Keratinocyte (primary cell): ENCODE results near the gene IGSF6. TPM values are rescaled to one million over a fixed set of nuclear protein-coding genes. Genes with fewer than 3 reads are reported as not detected.

ENCODE experiments used
- DNase-seq: peaks from one replicate; pipeline ENCODE4 v3.0.0-alpha.2; 2011; ENCODE audit warnings: low read depth, missing footprints, low spot score
- FAIRE-seq: peaks from 2 replicates; lab custom pipeline; 2011; peaks lifted over from hg19 to GRCh38; lab: Jason Lieb, UNC
- H2AFZ ChIP-seq: 2 replicates; pipeline ENCODE4 v1.6.0; 2012; ENCODE audit warnings: low read length, control low read depth, inconsistent platforms; ENCODE audit not compliant: control insufficient read depth
- H3K27ac ChIP-seq: 2 replicates; pipeline ENCODE4 v1.5.1; 2011; ENCODE audit warnings: low read length; ENCODE audit not compliant: control insufficient read depth, insufficient read depth
- H3K27me3 ChIP-seq: 3 replicates; pipeline ENCODE4 v1.6.0; 2011; ENCODE audit warnings: low read length; ENCODE audit not compliant: control insufficient read depth, insufficient read depth; ENCODE audit errors: extremely low read depth
- H3K36me3 ChIP-seq, 2 experiments: 2 replicates in 1 of 2; 3 replicates in 1 of 2; pipeline ENCODE4 v1.5.1; 2011; ENCODE audit warnings: low read length in 2 of 2, mild to moderate bottlenecking in 1 of 2; ENCODE audit not compliant: control insufficient read depth in 2 of 2, insufficient read depth in 2 of 2; ENCODE audit errors: extremely low read depth in 1 of 2
- H3K4me1 ChIP-seq: 3 replicates; pipeline ENCODE4 v1.5.1; 2011; ENCODE audit warnings: low read length; ENCODE audit not compliant: control insufficient read depth, insufficient read depth; ENCODE audit errors: extremely low read depth
- H3K4me2 ChIP-seq: 3 replicates; pipeline ENCODE4 v1.6.0; 2011; ENCODE audit warnings: low read depth, low read length; ENCODE audit not compliant: control insufficient read depth, insufficient read depth; ENCODE audit errors: extremely low read depth
- H3K4me3 ChIP-seq, 3 experiments: fragments of 200-600 bp in 1 of 3; sonication (generic) in 1 of 3; 2 replicates in 2 of 3; 3 replicates in 1 of 3; pipeline ENCODE4 v1.5.1; 2011 to 2016; ENCODE audit warnings: low read length in 3 of 3, mild to moderate bottlenecking in 3 of 3, control low read depth in 2 of 3, inconsistent platforms in 1 of 3, low read depth in 1 of 3, mixed read lengths in 1 of 3, mixed run types in 1 of 3, moderate library complexity in 1 of 3; ENCODE audit not compliant: control insufficient read depth in 2 of 3, insufficient read depth in 2 of 3; ENCODE audit errors: extremely low read depth in 1 of 3
- H3K79me2 ChIP-seq: 2 replicates; pipeline ENCODE4 v1.6.0; 2012; ENCODE audit warnings: low read length; ENCODE audit not compliant: control insufficient read depth, insufficient read depth
- H3K9ac ChIP-seq: 3 replicates; pipeline ENCODE4 v1.6.0; 2011; ENCODE audit warnings: low read length; ENCODE audit not compliant: control insufficient read depth, insufficient read depth; ENCODE audit errors: extremely low read depth
- H3K9me1 ChIP-seq: 3 replicates; pipeline ENCODE4 v1.6.0; 2011; ENCODE audit warnings: low read length; ENCODE audit not compliant: control insufficient read depth, insufficient read depth; ENCODE audit errors: extremely low read depth
- H3K9me3 ChIP-seq: 2 replicates; pipeline ENCODE4 v1.5.1; 2012; ENCODE audit warnings: low read depth, low read length; ENCODE audit not compliant: control insufficient read depth
- H4K20me1 ChIP-seq: 3 replicates; pipeline ENCODE4 v1.6.0; 2011; ENCODE audit warnings: low read length; ENCODE audit not compliant: control insufficient read depth, insufficient read depth; ENCODE audit errors: extremely low read depth
- CTCF ChIP-seq, 3 experiments: IDR thresholded peaks in 1 of 3; conservative IDR thresholded peaks in 1 of 3; optimal IDR thresholded peaks in 1 of 3; 2 replicates in 2 of 3; 3 replicates in 1 of 3; pipeline versions ENCODE3 to v1.5.1; 2011; ENCODE audit warnings: low read length in 3 of 3, mild to moderate bottlenecking in 3 of 3, moderate library complexity in 2 of 3, control low read depth in 1 of 3, inconsistent platforms in 1 of 3; ENCODE audit not compliant: insufficient read depth in 2 of 3; ENCODE audit errors: extremely low read depth in 1 of 3
- EZH2 ChIP-seq: IDR thresholded peaks from one replicate; pipeline ENCODE4 v1.6.1; 2012; ENCODE audit warnings: inconsistent platforms, mild to moderate bottlenecking, low read length, moderate library complexity
- dilution Hi-C: fragments of 300-500 bp; cut with MboI; formaldehyde crosslinking; loops from one replicate; pipeline ENCODE4 v1.7.0; 2020; ENCODE audit warnings: low sequenced_read_pairs; ENCODE audit not compliant: extremely low pct_ligation_motif_present
- polyA plus RNA-seq, 5 experiments: library from polyadenylated mRNA; depleted of rRNA in 3 of 5; stranded (reverse) in 3 of 5; stranded (forward) in 1 of 5; unstranded in 1 of 5; fragments of >200 nt; gene quantifications; 1 replicate in 1 of 5; 2 replicates in 3 of 5; 3 replicates in 1 of 5; pipeline versions ENCODE4 v1.2.1 to v1.2.3, GENCODE V29; 2011 to 2012; ENCODE audit warnings: missing spikeins in 2 of 5, low read depth in 1 of 5, low replicate concordance in 1 of 5

Gene IGSF6
- polyA plus RNA-seq, 1 donor (not counting 4 experiments of a cell fraction or from before 2014, with no cell fraction given): not detected

- no peak overlapping the region for H3K9ac ChIP-seq
- peaks cover 2 to 4% of the 10 kb centered on the region in 2 experiments for H3K36me3 ChIP-seq
- peak overlapping the region; percentile 44 for H3K4me2 ChIP-seq
- no peak for TF ChIP-seq EZH2
- no peak for TF ChIP-seq CTCF (optimal IDR thresholded peaks at IDR 0.05 in 1 of 3, IDR thresholded peaks at IDR 0.05 in 1 of 3, conservative IDR thresholded peaks at IDR 0.05 in 1 of 3; ENCODE audit: extremely low read depth in 1 of 3, insufficient read depth in 2 of 3, low read length in 3 of 3)
- no peaks in the 10 kb centered on the region for H3K27me3 ChIP-seq
- no peak overlapping the region for H3K4me3 ChIP-seq
- FAIRE-seq: no peak
- H3K4me1 ChIP-seq: peaks cover 19% of the 10 kb centered on the region
- no peaks in the 10 kb centered on the region for H4K20me1 ChIP-seq
- H3K79me2 ChIP-seq: peaks cover 5% of the 10 kb centered on the region
- DNase-seq: no peak
- dilution Hi-C loops: no loop called here
- no peaks in the 10 kb centered on the region for H3K9me1 ChIP-seq
- no peak overlapping the region for H2AFZ ChIP-seq
- peak overlapping the region; percentile 10 for H3K27ac ChIP-seq
- no peaks in the 10 kb centered on the region for H3K9me3 ChIP-seq
These were observed 2.1 kb upstream of the IGSF6 start for GRCh38 chr16:21654466-21654865.

GRCh38 chr16:21653571-21653970, 1.2 kb upstream of the IGSF6 start:
- H3K9me1 ChIP-seq: no peaks in the 10 kb centered on the region
- H3K9me3 ChIP-seq: no peaks in the 10 kb centered on the region
- dilution Hi-C loops: no loop called here
- no peak overlapping the region for H2AFZ ChIP-seq
- no peaks in the 10 kb centered on the region for H4K20me1 ChIP-seq
- peaks cover 5% of the 10 kb centered on the region for H3K79me2 ChIP-seq
- FAIRE-seq (no peak), DNase-seq (no peak)
- H3K9ac ChIP-seq: no peak overlapping the region
- H3K27ac ChIP-seq: no peak overlapping the region
- no peak overlapping the region for H3K4me2 ChIP-seq
- H3K4me3 ChIP-seq: no peak overlapping the region
- H3K4me1 ChIP-seq: peaks cover 19% of the 10 kb centered on the region
- TF ChIP-seq EZH2: no peak
- no peak for TF ChIP-seq CTCF (optimal IDR thresholded peaks at IDR 0.05 in 1 of 3, IDR thresholded peaks at IDR 0.05 in 1 of 3, conservative IDR thresholded peaks at IDR 0.05 in 1 of 3; ENCODE audit: extremely low read depth in 1 of 3, insufficient read depth in 2 of 3, low read length in 3 of 3)
- H3K36me3 ChIP-seq: peaks cover 3 to 4% of the 10 kb centered on the region in 2 experiments
- no peaks in the 10 kb centered on the region for H3K27me3 ChIP-seq
